ENCODE results near the gene KLF11. TPM values are rescaled to one million over a fixed set of nuclear protein-coding genes. Genes with fewer than 3 reads are reported as not detected.

KLF11 gene
- total RNA-seq: 30.4 TPM

DNA sequence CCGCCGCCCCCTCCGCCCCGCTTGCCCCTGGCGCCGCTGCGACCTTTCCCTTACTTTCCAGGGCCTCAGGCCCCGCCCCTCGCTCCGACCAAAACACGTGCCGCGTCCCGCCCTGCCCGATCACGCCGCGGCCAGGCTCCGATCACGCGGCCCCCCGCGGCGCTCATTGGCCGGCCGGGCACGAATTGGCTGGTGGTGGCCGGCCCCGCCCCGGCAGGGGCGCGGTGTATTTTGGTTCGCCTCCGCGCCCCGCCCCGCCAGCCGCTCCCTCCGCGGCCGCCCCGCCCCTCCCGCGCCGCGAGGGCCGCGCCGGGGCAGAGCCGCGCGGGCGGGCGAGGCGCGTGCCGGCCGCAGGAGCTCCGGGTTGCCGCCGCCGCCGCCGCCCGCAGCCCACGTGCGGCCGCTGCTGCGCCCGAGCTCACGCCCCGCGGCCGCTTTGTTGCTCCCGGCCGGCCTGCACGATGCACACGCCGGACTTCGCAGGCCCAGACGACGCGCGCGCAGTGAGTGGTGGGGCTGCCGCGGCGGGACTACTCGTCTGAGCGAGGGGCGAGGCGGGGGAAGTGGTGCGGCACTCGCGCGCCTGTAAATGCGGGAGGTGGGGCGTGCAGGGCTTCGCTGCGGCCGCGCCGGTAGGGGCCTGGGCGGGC is at the start of gene KLF11:
TSS of gene KLF11 (plus strand) at position 295 of the 650 bp plus-strand sequence. CDS start at position 462, 167 bp downstream.
- Histone ChIP-seq H3K9me3 (no peaks in the 10 kb centered on the region), H3K4me1 (peaks cover 71% of the 10 kb centered on the region), H3K4me3 (peak within 1 kb of the TSS; percentile 64 to 96), H3K27ac (peak within 1 kb of the TSS; percentile 97), H3K36me3 (peaks cover 0 to 21% of the 10 kb centered on the region in 2 donors), H3K27me3 (no peaks in the 10 kb centered on the region)
- TF ChIP-seq POLR2AphosphoS5 (IDR thresholded peaks at IDR 0.05; ENCODE audit: insufficient read depth in 1 of 2, low read depth in 1 of 2) (no peak), POLR2A (IDR thresholded peaks at IDR 0.05) (peak in 1 of 2 donors; percentile 57)
- DNase-seq (ENCODE audit: extremely low spot score in 2 of 2): no peak
- intact Hi-C loops (cut with DNase I): loop anchor here (5.0 kb wide), 1 partner anchor 61 kb away; no protein-coding TSS in a partner anchor

DNA sequence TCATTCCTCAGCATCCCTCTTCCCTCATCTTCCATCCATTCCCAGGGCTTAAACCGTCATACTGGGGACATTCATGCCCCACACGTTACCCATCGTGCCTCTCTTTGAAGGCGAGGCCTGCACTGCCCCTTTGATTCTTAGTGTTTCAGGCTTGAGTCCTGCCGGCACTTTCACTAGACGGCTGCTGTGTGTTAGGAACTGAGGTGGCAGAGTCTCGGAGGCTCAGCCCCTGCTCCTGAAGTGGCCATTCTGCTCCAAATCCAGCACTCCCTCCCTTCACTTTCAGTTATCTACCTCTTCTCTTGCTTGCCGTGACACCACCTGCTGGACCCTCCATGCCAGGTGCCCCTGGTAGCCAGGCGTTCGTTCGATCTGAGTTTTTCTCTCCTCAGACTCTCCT is 48.9 kb upstream of the KLF11 start:
- H3K4me3 ChIP-seq: no peak overlapping the region
- H3K27ac ChIP-seq: peak overlapping the region; percentile 68
- H3K4me1 ChIP-seq: peaks cover 30% of the 10 kb centered on the region
- no peaks in the 10 kb centered on the region for H3K9me3 ChIP-seq
- H3K36me3 ChIP-seq: no peaks in the 10 kb centered on the region
- DNase-seq (ENCODE audit: extremely low spot score in 2 of 2): no peak
- no peaks in the 10 kb centered on the region for H3K27me3 ChIP-seq
- no peak for TF ChIP-seq POLR2A (IDR thresholded peaks at IDR 0.05)
- no peak for TF ChIP-seq CTCF (IDR thresholded peaks at IDR 0.05)
- TF ChIP-seq POLR2AphosphoS5 (IDR thresholded peaks at IDR 0.05; ENCODE audit: insufficient read depth in 1 of 2, low read depth in 1 of 2): no peak
- intact Hi-C loops (cut with DNase I): no loop called here

DNA sequence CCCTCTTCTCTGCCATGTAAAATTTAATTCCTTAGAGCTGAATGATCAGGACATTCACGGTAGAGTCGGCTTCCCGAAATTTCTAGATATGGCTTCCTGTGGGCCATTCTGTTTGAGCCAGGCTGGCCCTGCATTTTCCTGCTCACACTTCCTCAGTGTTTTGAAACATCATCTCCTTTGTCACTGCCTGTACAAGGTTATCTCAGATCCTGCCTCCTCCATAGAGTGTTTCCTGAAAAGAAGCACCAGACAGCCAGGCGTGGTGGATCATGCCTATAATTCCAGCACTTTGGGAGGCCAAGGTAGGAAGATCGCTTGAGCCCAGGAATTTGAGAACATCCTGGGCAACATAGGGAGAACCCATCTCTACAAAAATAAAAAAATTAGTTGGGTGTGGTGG is 48.3 kb upstream of the KLF11 start:
- H3K27me3 ChIP-seq: no peaks in the 10 kb centered on the region
- intact Hi-C loops (cut with DNase I): no loop called here
- DNase-seq (ENCODE audit: extremely low spot score in 2 of 2): no peak
- H3K9me3 ChIP-seq: no peaks in the 10 kb centered on the region
- H3K4me1 ChIP-seq: peaks cover 30% of the 10 kb centered on the region
- TF ChIP-seq POLR2A (IDR thresholded peaks at IDR 0.05) (no peak), CTCF (IDR thresholded peaks at IDR 0.05) (no peak), POLR2AphosphoS5 (IDR thresholded peaks at IDR 0.05; ENCODE audit: insufficient read depth in 1 of 2, low read depth in 1 of 2) (no peak)
- H3K4me3 ChIP-seq: no peak overlapping the region
- no peak overlapping the region for H3K27ac ChIP-seq
- H3K36me3 ChIP-seq: no peaks in the 10 kb centered on the region

DNA sequence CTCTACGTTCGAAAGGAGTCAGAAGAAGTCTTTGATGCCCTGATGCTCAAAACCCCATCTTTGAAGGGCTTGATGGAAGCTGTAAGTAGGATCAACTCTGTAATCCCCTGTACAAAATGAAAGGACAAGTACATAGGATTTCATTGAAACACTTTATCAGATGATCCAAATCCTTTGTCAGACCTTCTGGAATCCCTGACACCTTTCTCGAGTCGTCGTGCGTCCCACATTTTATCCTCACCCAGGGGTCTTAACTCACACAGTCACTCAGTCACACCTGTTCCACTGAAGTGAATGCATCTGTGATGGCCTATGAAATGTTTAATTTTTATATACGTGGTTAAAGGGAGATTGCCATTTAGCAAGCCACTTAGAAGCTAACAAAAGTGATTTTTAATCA is 47.0 kb upstream of the KLF11 start:
- TF ChIP-seq POLR2AphosphoS5 (IDR thresholded peaks at IDR 0.05; ENCODE audit: insufficient read depth in 1 of 2, low read depth in 1 of 2): no peak
- no peak for TF ChIP-seq POLR2A (IDR thresholded peaks at IDR 0.05)
- no peak for TF ChIP-seq CTCF (IDR thresholded peaks at IDR 0.05)
- no peaks in the 10 kb centered on the region for H3K36me3 ChIP-seq
- H3K4me1 ChIP-seq: peaks cover 28% of the 10 kb centered on the region
- no peaks in the 10 kb centered on the region for H3K27me3 ChIP-seq
- intact Hi-C loops (cut with DNase I): no loop called here
- no peak overlapping the region for H3K27ac ChIP-seq
- H3K4me3 ChIP-seq: no peak overlapping the region
- DNase-seq (ENCODE audit: extremely low spot score in 2 of 2): no peak
- no peaks in the 10 kb centered on the region for H3K9me3 ChIP-seq

- H3K27me3 ChIP-seq: no peaks in the 10 kb centered on the region
- no peak overlapping the region for H3K27ac ChIP-seq
- intact Hi-C loops (cut with DNase I): no loop called here
- no peak overlapping the region for H3K4me3 ChIP-seq
- no peaks in the 10 kb centered on the region for H3K9me3 ChIP-seq
- TF ChIP-seq POLR2AphosphoS5 (IDR thresholded peaks at IDR 0.05; ENCODE audit: insufficient read depth in 1 of 2, low read depth in 1 of 2): no peak
- no peak for TF ChIP-seq POLR2A (IDR thresholded peaks at IDR 0.05)
- TF ChIP-seq CTCF (IDR thresholded peaks at IDR 0.05): no peak
- H3K4me1 ChIP-seq: peaks cover 12% of the 10 kb centered on the region
- no peak for DNase-seq (ENCODE audit: extremely low spot score in 2 of 2)
- H3K36me3 ChIP-seq: no peaks in the 10 kb centered on the region
These were observed 45.4 kb upstream of the KLF11 start for GRCh38 chr2:9997936-9998335.

Data from vagina (tissue), 2 donors.